Endometrial microvascular endothelial cells (primary cell): ENCODE results near the gene IMPDH1. TPM values are rescaled to one million over a fixed set of nuclear protein-coding genes. Genes with fewer than 3 reads are reported as not detected.

Experiments
- in situ Hi-C: cut with HindIII; loops from 2 replicates; pipeline ENCODE4 v1.10.0; 2017; ENCODE audit warnings: low sequenced_read_pairs, low pct_unique_long_range_greater_than_20kb; ENCODE audit errors: inconsistent ontology term
- total RNA-seq: library from RNA; depleted of rRNA; stranded (reverse); fragments of >200 nt; gene quantifications from one replicate; pipeline ENCODE4 v1.2.3, GENCODE V29; 2015; ENCODE audit errors: inconsistent ontology term

IMPDH1 gene
- total RNA-seq, 1 donor from 2014 or later = 120 TPM

GRCh38 chr7:128373606-128374005 lies 36.2 kb downstream of the IMPDH1 start:
- in situ Hi-C loops = no loop called here

DNA sequence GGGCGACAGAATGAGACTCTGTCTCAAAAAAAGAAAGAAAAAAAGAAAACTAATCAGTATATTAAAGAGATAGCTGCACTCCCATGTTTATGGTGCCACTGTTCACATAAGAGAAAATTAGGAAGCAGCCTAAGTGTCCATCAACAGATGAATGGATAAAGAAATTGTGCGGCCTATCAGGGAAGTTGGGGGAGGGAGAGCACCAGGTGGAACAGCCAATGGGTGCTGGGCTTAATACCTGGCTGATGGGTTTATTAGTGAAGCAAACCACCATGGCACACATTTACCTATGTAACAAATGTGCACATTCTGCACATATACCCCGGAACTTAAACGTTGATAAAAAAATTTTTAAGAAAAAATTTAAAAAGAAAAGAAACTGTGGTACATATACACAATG lies 39.3 kb downstream of the IMPDH1 start:
- in situ Hi-C loops = no loop called here

DNA sequence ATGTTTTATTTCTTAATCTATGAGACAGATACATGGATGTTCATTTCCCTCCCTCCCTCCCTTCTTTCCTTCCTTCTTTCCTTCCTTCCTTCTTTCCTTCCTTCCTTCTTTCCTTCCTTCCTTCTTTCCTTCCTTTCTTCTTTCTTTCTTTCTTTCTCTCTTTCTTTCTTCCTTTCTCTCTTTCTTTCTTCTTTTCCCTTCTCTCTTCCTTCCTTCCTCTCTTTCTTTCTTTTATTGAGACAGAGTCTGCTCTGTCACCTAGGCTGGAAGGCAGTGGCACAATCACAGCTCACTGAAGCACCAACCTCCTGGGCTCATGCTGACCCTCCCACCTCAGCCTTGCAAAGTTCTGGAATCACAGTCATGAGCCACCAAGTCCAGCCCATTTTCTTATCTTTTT lies 42.8 kb downstream of the IMPDH1 start:
- in situ Hi-C loops = no loop called here

GRCh38 chr7:128366300-128366699 lies 43.5 kb downstream of the IMPDH1 start:
- in situ Hi-C loops = no loop called here

- in situ Hi-C loops = no loop called here
Observed at GRCh38 chr7:128365432-128365831, 44.4 kb downstream of the IMPDH1 start.

DNA sequence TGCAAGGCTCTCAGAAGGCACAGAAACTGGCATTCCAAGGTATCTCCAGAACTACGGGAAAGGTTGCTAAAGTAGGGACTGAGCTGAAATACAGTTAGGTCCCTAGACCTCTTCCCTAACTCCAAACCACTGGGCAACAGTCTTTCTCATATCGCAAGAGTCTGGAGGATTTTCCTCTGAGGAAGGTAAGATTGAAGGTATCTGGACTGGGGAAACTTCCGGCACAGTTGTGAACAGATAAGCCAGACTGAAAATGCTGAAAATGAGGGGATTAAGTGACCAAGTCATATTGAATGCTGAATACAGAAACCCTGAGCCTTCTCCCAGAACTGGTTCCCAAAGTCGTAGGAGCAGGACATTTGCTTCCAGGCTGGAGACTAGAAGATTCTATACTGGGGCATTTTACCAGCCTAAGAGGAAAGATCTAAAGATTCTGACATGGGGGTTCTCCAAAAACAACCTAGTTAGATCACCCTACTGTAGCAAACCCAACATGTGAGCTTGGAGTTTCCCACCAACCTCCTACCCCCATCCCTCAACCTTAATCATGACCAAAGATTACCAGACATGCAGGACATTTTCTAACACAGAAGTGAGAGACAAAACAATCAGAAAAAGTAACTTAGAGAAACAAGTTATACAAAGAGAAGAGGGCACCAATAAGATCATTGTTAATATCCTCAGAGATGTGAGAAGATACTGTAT lies 45.5 kb downstream of the IMPDH1 start:
- in situ Hi-C loops = no loop called here

DNA sequence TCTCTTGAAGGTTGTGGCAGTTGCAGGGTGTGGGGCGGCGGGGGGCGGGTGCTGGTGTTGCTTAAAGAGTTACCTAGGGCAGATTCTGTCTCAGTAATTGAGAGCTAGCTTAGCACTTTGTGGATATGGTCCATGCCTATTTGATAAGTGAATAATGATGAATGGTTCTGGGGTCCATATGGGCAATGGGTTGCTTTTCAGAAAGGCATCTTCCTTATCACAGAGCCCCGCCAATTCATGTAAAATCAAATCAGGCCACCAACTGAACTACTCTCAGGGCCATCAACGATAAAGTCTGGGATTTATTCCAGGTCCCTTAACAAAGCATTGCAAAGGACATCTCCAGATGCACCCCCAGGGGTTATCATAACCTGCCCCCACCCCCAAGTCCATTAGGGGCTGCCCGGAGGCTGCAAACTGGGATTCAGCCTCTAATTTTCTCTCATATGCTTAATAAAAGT lies 46.5 kb downstream of the IMPDH1 start:
- in situ Hi-C loops = no loop called here

GRCh38 chr7:128362670-128363069 lies 47.1 kb downstream of the IMPDH1 start:
- in situ Hi-C loops = no loop called here

GRCh38 chr7:128361411-128362379 lies 48.1 kb downstream of the IMPDH1 start, which contains the start of gene PRRT4:
Gene PRRT4 (minus strand): TSS chr7:128361690.
- in situ Hi-C loops = no loop called here

- in situ Hi-C loops = no loop called here
Observed at GRCh38 chr7:128360359-128360678, 49.5 kb downstream of the IMPDH1 start.

- in situ Hi-C loops = no loop called here
Observed at GRCh38 chr7:128359939-128360338, 49.8 kb downstream of the IMPDH1 start.

GRCh38 chr7:128359336-128359735 lies 50.4 kb downstream of the IMPDH1 start:
- in situ Hi-C loops = no loop called here

- in situ Hi-C loops = no loop called here
Observed at GRCh38 chr7:128358233-128358632, 51.5 kb downstream of the IMPDH1 start.

DNA sequence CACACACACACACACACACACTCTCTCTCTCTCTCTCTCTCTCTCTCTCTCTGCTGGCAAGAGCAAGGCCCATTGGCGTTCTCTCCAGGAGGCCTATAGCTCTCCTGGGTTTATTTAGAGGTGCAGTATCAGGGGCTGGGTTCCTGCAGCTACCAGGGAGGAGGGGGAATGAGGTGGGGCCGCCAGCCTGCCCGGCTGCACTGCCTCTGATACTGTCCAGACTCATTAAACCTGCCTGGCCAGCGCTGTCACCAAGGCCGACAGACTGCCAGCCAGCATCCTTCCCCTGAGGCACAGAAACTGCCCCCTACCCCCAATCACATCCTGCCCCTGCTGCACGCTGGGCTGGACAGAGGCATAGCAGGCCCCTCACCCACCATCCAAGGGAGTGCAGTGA lies 52.6 kb downstream of the IMPDH1 start:
- in situ Hi-C loops = no loop called here

GRCh38 chr7:128356546-128357216 lies 53.1 kb downstream of the IMPDH1 start:
- in situ Hi-C loops = no loop called here

DNA sequence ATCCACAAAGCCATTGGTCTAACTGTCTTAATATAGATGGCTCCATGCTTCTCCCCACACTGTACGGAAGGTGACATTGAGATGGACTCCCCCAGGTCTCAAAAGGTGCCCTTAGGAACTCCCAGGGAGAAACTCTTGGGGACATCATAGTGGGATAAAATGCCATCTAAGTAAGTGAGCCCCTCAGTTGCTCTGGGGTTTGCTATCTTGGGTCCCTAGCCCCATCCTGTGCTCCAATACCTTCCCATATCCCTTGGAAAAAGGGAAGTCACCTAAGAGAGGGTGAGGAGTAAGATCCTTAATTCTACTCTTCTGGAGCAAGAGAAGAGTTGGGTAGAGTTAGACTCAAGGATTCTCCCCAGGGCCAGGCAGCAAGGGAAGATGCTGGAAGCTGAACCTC lies 56.2 kb downstream of the IMPDH1 start:
- in situ Hi-C loops = no loop called here

GRCh38 chr7:128353189-128353588 lies 56.6 kb downstream of the IMPDH1 start:
- in situ Hi-C loops = no loop called here

DNA sequence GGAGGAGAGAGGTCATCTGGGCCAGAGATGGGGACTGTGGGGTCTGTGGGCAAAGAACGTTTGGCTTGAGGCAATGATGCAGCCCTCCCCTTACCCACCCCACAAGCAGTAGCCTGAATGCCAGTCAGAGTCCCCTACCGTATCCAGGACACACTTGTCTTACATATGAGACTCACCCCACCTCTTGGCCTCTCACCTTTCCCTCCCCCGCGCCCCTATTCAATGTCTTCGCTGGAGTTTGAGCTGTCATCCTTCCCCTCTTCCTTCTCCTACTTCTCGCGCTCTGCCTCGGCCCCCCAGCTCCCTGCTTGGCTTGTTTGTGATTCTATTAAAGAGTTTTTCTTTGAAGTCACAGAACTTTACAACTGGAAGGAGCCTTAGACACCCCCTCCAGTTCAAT lies 57.1 kb downstream of the IMPDH1 start:
- in situ Hi-C loops = no loop called here

GRCh38 chr7:128352153-128352537 lies 57.6 kb downstream of the IMPDH1 start:
- in situ Hi-C loops = no loop called here
